Dermis microvascular lymphatic vessel endothelial cell (primary cell): ENCODE measurements around the gene DHX35. TPM values are rescaled to one million over a fixed set of nuclear protein-coding genes. Genes with fewer than 3 reads are reported as not detected.
"Not testable (repeated sequence)": the region's sequence is repeated elsewhere in the genome, so short reads cannot be mapped to it uniquely, and the experiment has no call there.

ENCODE experiments used
- DNase-seq, 2 donors: peaks; one replicate each; pipeline versions ENCODE4 v3.0.0 to v3.0.0-alpha.2; 2010; ENCODE audit warnings: low read depth in 2 of 2
- total RNA-seq: library from RNA; depleted of rRNA; stranded (reverse); fragments of >200 nt; gene quantifications from 2 replicates; pipeline ENCODE4 v1.2.1, GENCODE V29; 2014

The DHX35 gene
- total RNA-seq, 1 donor from 2014 or later = 7.4 TPM

- DNase-seq = no peak
Measured at GRCh38 chr20:38975539-38976120, 13.5 kb downstream of the DHX35 start.

GRCh38 chr20:38979434-38979833 lies 17.3 kb downstream of the DHX35 start:
- DNase-seq = no peak

DNA sequence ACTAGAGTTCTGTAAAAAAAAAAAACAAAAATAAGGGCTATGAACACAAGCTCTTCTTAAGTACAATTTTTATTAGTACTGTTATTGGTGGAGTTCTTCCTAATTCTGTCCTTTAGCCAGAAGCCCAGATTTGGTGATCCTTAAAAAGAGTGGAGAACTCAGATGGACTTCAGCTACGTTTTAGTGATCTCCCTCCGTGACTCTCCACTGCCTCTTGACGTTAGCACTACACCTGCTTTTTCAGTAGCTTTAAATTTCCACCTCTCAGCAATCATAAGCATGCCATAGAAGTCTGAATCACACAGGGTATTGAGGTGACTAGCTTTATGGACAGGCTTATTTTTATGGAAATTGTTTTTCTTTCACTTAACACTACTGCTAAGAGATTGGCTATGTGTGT lies 17.7 kb downstream of the DHX35 start:
- DNase-seq = no peak

GRCh38 chr20:38982291-38982690 lies 20.1 kb downstream of the DHX35 start:
- peak in 1 of 2 donors; percentile 5 for DNase-seq

- DNase-seq = no peak
Measured at GRCh38 chr20:38985060-38985459, 22.9 kb downstream of the DHX35 start.

DNA sequence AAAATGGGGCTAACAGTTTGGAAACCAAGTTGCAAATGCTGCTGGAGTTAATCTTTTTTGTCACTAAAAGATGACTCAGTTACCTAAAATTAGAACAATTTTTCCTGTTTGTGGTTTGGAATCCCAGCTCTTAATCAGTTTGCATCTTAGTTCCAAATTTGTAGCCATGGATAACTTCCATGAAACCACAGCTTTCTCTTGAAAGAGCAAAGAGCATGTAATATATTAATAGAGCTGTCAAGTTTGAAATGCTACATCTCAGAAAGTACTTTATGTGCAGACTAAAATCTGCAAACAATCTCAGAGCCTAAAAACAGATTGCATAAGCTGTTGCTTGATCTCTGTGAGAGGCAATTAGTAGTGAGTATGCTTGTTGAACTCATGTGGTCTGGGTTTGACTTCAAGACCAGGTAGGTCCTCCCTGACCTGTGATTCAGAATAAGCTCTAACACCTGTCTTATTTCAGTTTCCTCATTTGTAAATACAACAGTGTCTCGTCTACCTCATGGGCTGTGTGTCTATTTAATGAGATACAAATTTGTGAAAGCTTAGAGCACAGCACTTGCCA lies 23.5 kb downstream of the DHX35 start:
- DNase-seq = peak in 1 of 2 donors; percentile 16

DNA sequence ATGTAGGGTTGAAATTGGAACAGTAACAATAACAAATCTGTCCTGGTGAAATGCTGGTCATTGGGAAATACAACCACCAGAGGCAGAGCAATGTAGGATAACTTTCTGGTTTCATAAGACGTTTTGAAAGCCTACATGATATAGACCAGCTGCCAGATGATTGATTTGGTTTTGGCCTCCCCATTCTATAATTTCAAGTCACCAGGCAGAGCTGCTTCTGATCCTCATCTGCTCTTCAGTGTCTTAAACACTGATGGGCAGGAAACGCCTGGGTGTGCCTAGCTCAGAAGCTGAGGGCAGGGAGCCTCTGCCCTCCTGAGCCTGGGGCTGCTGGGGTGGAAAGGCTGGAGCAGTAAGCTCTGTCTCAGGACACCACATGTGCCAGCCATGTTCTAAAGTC lies 24.5 kb downstream of the DHX35 start:
- DNase-seq = no peak

DNA sequence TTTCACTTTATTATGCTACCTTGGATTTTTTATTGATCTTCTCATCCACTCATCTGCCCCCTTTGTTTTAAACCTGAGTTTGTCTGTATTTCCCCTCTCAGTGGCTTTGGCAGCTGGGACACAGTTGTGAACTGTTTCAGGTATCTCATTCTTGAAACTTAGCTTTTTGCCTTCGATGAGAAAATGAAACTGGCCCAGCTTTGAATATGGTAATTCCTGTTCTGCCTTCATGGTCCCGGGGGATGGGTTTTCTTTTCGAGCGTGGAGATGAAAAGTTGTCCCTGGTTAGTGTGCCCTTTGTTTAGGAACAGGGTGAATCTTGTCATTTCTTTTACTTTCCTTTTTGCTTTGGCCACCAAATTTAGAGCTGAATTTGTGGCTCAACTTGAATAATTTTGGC lies 25.6 kb downstream of the DHX35 start:
- no peak for DNase-seq

DNA sequence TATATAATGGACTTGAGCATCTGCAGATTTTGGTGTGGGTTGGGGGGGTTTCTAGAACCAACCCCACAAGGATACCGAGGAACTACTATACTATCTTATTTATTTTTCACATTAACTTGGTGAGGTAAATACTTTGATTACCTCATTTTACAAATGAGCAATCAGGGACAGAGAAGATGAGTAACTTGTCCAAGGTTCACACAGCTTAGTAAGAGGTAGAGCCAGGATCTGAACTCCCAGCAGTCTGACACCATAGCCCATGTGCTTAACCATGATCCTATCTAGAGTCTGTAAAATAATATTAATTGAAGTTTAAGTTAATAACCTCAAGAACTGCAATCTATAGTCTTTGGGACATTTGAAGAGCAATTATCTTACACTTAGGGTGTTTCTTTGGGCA lies 28.6 kb downstream of the DHX35 start:
- no peak for DNase-seq

DNA sequence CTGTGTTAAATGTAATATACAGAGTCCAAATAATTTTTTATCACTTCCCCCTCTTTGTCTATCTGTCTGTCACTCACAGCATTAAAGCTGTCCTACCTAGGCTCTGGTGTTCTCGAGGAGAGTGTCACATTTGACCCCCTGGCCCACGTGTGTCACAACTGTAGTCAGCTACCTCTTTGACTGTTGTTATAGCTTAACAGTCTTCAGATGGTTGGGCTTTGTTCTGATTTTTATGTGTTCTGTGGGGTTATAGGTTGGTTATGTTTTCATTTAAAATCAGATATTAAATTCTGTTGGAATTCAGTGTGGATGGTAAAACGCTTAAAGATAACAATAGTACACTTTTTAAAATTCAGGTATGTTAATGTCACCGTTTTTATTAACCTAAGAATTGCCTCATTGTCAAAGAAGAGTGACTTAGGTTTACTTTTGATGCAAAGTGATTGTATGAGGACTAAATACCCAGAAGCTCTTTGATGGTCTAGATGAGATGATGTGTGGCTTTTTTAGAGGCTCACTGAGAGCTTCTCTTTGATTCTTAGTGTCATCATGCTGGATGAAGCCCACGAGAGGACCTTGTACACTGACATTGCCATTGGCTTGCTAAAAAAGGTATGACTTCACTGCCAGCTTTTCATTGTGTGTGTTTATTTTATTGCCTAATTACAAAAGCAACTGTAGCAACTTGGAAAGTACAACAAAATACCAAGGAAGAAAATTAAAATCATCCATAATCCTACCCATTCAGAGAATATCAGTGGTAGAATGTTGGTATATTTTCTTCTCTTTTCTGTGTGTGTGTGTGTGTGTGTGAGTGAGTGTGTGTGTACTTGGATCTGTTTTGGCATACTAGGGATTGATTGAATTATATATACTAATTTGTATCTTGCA lies 29.9 kb downstream of the DHX35 start:
- no peak for DNase-seq

- DNase-seq = no peak
Measured at GRCh38 chr20:38995536-38996044, 33.4 kb downstream of the DHX35 start.

- DNase-seq = not testable (repeated sequence)
Measured at GRCh38 chr20:38996866-38997265, 34.7 kb downstream of the DHX35 start.

DNA sequence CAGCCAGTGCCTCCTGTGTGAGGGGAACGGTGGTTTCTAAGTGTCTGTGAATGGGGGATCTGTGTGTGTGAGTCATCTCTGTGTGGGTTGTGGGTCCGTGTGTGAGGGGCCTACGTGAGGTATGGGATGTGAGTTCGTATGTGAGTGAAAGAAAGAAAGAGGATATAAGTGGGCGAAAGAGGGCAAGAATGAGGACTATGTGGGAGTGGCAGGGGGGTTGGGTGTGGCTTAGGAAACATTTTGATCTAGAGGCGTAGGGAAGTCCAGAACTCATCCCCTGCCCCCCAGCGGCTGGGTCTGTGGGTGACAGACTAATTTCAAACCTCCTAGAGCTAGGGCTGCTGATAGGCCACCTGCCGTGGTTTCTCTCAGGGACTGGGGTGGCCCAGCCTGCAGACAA lies 35.5 kb downstream of the DHX35 start:
- DNase-seq = no peak

DNA sequence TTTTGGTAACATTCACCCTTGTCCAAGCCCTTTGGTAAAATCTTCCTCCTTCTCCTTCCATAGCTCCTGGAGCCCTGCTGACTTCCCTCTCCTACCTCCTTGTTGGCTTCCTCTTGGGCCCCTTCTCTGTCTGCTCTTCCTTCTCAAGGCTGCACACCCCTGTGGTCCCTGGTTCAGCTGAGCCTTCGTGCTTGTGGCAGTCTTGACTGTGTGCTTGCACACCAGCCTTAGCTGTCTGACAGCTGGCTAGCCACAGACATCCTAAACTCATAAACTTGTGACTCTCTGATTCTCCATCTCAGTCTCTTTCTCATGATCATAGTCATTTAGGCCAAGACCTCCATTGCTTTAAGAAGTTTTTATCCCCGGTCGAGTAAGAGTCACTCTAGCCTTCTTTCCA lies 37.1 kb downstream of the DHX35 start:
- DNase-seq = no peak

GRCh38 chr20:38999965-39000910 lies 38.1 kb downstream of the DHX35 start:
- no peak for DNase-seq

DNA sequence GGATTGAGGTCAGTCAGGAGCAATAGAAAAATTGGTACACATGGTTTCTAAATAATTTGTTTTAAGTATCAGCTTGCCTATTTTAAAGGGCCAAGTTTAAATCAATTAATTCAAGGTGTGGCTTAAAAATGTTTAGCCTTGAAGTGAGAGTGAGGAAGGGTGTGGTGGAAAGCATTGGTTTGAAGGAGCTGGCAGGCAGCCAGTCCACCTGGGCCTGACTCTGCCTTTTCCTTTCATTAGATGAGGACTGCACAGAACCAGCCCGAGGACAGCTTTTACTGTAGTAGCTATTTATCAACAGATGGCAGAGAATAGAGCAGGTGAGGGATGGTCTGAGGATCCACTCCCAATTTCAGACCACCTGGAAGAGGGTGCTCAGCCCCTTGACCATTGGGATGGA lies 42.4 kb downstream of the DHX35 start:
- no peak for DNase-seq

- DNase-seq = no peak
Measured at GRCh38 chr20:39009348-39009747, 47.2 kb downstream of the DHX35 start.

DNA sequence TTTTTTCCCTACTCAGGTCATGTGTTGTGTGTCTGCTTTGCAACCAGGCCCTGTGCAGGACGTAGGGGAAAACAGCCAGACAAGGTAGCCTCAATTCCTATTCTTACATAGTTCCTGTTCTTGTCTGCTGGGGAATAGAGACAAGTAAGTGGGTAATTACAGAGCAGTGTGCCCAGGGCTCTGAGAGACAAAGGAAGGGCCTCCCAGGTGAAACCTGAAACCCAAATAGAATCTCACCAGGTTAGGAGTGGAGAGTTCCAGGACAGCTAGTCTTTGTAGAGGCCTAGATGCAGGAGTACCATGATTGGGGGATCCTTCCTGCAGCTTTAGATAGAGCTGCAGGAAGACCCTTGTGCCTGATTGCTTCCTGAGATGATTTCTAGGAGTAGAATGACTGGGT lies 48.4 kb downstream of the DHX35 start:
- DNase-seq = no peak

DNA sequence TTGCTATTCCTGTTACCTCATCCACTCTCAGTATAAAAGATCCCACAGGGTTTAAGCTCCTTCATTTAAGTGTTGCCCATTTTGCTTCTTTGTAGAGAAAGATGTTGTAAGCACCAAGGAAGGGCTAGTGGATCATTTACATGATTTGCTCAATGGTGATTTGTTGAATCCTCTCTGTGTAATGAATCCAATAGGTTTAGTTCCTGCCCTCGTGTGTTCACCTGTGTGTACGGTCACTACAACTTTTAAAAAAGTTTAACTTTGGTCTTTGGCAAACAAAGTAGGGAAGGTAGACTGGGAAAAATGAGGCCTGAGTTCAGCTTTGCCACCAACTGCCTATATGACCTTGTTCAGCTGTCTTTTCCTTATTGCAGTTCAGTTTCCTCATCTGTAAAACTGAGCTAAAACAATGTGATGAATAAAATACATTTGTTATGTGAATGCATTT lies 51.5 kb downstream of the DHX35 start:
- DNase-seq = no peak

GRCh38 chr20:39016041-39016440 lies 53.9 kb downstream of the DHX35 start:
- peak in 1 of 2 donors; percentile 5 for DNase-seq

DNA sequence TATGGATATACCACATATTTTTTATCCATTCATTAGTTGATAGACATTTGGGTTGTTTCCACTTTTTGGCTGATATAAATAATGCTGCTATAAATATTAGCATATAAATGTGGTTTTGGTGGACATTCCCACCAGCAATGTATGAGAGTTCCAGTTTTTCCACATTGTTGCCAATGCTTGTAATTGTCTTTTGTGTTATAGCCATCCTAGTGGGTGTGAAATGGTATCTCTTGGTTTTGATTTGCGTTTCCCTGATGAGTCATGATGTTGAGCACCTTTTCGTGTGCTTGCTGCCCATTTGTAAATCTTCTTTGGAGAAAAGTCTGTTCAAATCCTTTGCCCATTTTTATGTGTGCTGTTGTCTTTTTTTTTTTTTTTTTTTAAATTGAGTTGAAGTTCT lies 54.4 kb downstream of the DHX35 start:
- DNase-seq = no peak
